ENCODE measurements around the gene SCYL2. TPM values are rescaled to one million over a fixed set of nuclear protein-coding genes. Genes with fewer than 3 reads are reported as not detected.

The SCYL2 gene
- total RNA-seq, 1 experiment from 2014 or later: 49.5 TPM

DNA sequence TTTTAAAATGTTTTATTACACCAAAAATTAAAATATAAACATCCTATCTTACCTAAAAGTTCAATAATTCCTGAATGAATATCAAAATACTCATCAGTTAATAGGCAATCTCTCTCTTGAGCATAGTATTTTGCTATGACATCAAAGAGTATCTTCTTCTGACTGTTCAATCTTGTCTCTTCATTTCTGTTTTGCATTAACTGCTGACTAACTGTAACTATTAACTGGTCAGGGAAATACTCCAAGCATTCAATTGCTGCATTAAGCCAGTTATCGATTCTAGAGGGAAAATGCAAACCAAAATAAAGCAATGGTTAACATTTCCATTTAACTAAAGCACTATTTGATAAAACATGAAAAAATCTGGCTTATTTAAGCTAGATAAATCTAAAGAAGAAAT is 13.5 kb upstream of the SCYL2 start:
- no peaks in the 10 kb centered on the region for H3K27me3 Mint-ChIP-seq (ENCODE audit: insufficient read depth, unreplicated experiment)
- H3K4me1 Mint-ChIP-seq (ENCODE audit: low read depth, unreplicated experiment): peaks cover 18% of the 10 kb centered on the region
- no TSS peak for BruUV-seq (replicated peaks)
- no peaks in the 10 kb centered on the region for H3K27me3 ChIP-seq (replicated peaks; ENCODE audit: control insufficient read depth, insufficient read depth, low read length)
- peaks cover 19% of the 10 kb centered on the region for H3K4me1 ChIP-seq
- no peaks in the 10 kb centered on the region for H3K36me3 ChIP-seq (ENCODE audit: control insufficient read depth, insufficient read depth, low read length)
- no peaks in the 10 kb centered on the region for H3K9me3 Mint-ChIP-seq (ENCODE audit: unreplicated experiment)
- TF ChIP-seq, protein P1, sequence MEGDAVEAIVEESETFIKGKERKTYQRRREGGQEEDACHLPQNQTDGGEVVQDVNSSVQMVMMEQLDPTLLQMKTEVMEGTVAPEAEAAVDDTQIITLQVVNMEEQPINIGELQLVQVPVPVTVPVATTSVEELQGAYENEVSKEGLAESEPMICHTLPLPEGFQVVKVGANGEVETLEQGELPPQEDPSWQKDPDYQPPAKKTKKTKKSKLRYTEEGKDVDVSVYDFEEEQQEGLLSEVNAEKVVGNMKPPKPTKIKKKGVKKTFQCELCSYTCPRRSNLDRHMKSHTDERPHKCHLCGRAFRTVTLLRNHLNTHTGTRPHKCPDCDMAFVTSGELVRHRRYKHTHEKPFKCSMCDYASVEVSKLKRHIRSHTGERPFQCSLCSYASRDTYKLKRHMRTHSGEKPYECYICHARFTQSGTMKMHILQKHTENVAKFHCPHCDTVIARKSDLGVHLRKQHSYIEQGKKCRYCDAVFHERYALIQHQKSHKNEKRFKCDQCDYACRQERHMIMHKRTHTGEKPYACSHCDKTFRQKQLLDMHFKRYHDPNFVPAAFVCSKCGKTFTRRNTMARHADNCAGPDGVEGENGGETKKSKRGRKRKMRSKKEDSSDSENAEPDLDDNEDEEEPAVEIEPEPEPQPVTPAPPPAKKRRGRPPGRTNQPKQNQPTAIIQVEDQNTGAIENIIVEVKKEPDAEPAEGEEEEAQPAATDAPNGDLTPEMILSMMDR (IDR thresholded peaks at IDR 0.05; ENCODE audit: insufficient read depth in 1 of 2, low read depth in 1 of 2, low read length in 1 of 2, severe bottlenecking in 1 of 2, unreplicated experiment in 1 of 2): no peak
- POLR2A ChIA-PET: no interaction called here
- no peaks in the 10 kb centered on the region for H3K9me3 ChIP-seq
- H3K4me3 ChIP-seq (ENCODE audit: low read depth, low read length): no peak overlapping the region
- H3K27ac Mint-ChIP-seq (ENCODE audit: unreplicated experiment): no peak overlapping the region
- CTCF ChIA-PET: no interaction called here
- intact Hi-C loops (cut with micrococcal nuclease; ENCODE audit: unreplicated experiment): loop anchor here (2.0 kb wide), 1 partner anchor 13 kb away; the partner anchor contains the start of genes DEPDC4 and SCYL2
- peaks cover 4% of the 10 kb centered on the region for H3K36me3 Mint-ChIP-seq (ENCODE audit: insufficient read depth, unreplicated experiment)
- H3K4me3 Mint-ChIP-seq (ENCODE audit: unreplicated experiment): no peak overlapping the region
- DNase-seq: no peak

DNA sequence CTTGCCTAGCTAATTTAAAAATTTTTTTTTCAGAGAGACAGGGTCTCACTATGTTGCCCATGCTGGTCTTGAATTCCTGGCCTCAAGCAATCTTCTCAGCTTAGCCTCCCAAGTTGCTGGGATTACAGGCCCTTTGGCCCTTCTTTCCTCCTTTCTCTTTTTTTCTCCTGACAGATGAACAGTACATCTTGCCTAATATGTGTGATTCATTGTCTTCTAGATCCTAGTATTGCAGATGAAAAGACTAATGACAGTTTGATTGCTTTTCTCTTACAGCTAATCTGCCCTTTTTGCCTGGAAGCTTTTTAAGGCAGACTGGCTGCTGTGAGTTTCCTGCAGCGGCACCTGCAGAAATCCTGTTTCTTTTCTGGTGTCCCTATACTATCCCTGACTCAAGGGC is 12.1 kb upstream of the SCYL2 start:
- CTCF ChIA-PET: interaction anchor here (0.7 to 1.3 kb wide), 2 partner anchors 12 to 20 kb away, joined by 3 to 5 read pairs; partner anchors contain the start of genes DEPDC4 and SCYL2
- BruUV-seq (replicated peaks): no TSS peak

DNA sequence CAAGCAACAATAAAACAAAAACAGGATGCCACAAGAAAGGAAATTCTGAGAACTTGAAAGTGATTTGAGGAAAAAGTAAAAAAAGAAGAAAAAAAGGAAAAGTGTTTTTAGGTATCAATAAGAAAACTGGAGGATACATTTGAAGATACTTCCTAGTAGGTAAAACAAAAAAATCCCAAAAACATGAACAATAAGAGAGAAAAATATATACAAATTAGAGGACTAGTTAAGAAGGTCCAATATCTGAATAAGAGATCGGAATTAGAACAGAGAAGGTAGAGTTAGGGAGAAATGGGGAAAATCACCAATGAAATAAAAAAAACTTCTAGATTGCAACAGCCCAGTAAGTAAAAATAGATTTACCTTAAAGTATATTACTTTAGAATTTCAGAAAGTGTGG is 8.8 kb upstream of the SCYL2 start:
- Mint-ChIP-seq H3K9me3 (ENCODE audit: unreplicated experiment) (no peaks in the 10 kb centered on the region), H3K4me3 (ENCODE audit: unreplicated experiment) (no peak overlapping the region), H3K36me3 (ENCODE audit: insufficient read depth, unreplicated experiment) (peaks cover 4% of the 10 kb centered on the region), H3K4me1 (ENCODE audit: low read depth, unreplicated experiment) (peaks cover 18% of the 10 kb centered on the region), H3K27me3 (ENCODE audit: insufficient read depth, unreplicated experiment) (no peaks in the 10 kb centered on the region), H3K27ac (ENCODE audit: unreplicated experiment) (no peak overlapping the region)
- H3K4me1 ChIP-seq: peaks cover 9% of the 10 kb centered on the region
- no peaks in the 10 kb centered on the region for H3K9me3 ChIP-seq
- intact Hi-C loops (cut with micrococcal nuclease; ENCODE audit: unreplicated experiment): no loop called here
- CTCF ChIA-PET: no interaction called here
- no TSS peak for BruUV-seq (replicated peaks)
- TF ChIP-seq, protein P1 (IDR thresholded peaks at IDR 0.05; ENCODE audit: insufficient read depth in 1 of 2, low read depth in 1 of 2, low read length in 1 of 2, severe bottlenecking in 1 of 2, unreplicated experiment in 1 of 2): no peak
- no peaks in the 10 kb centered on the region for H3K27me3 ChIP-seq (replicated peaks; ENCODE audit: control insufficient read depth, insufficient read depth, low read length)
- H3K36me3 ChIP-seq (ENCODE audit: control insufficient read depth, insufficient read depth, low read length): no peaks in the 10 kb centered on the region
- no peak for DNase-seq
- no peak overlapping the region for H3K4me3 ChIP-seq (ENCODE audit: low read depth, low read length)
- POLR2A ChIA-PET: no interaction called here

More for the DNA sequence above, 12.1 kb upstream of the SCYL2 start:
- Histone ChIP-seq H3K36me3 (ENCODE audit: control insufficient read depth, insufficient read depth, low read length) (no peaks in the 10 kb centered on the region), H3K27me3 (replicated peaks; ENCODE audit: control insufficient read depth, insufficient read depth, low read length) (no peaks in the 10 kb centered on the region), H3K9me3 (no peaks in the 10 kb centered on the region), H3K4me3 (ENCODE audit: low read depth, low read length) (no peak overlapping the region), H3K4me1 (peaks cover 19% of the 10 kb centered on the region)
- no peak for DNase-seq
- peak overlapping the region; percentile 4 for H3K27ac Mint-ChIP-seq (ENCODE audit: unreplicated experiment)
- TF ChIP-seq, protein P1 (IDR thresholded peaks at IDR 0.05; ENCODE audit: insufficient read depth in 1 of 2, low read depth in 1 of 2, low read length in 1 of 2, severe bottlenecking in 1 of 2, unreplicated experiment in 1 of 2): no peak
- H3K9me3 Mint-ChIP-seq (ENCODE audit: unreplicated experiment): no peaks in the 10 kb centered on the region
- peaks cover 18% of the 10 kb centered on the region for H3K4me1 Mint-ChIP-seq (ENCODE audit: low read depth, unreplicated experiment)
- H3K27me3 Mint-ChIP-seq (ENCODE audit: insufficient read depth, unreplicated experiment): no peaks in the 10 kb centered on the region
- peaks cover 4% of the 10 kb centered on the region for H3K36me3 Mint-ChIP-seq (ENCODE audit: insufficient read depth, unreplicated experiment)
- intact Hi-C loops (cut with micrococcal nuclease; ENCODE audit: unreplicated experiment): no loop called here
- POLR2A ChIA-PET: interaction anchor here (0.6 kb wide), 1 partner anchor 12 kb away, joined by 8 read pairs; the partner anchor contains the start of genes DEPDC4 and SCYL2
- H3K4me3 Mint-ChIP-seq (ENCODE audit: unreplicated experiment): no peak overlapping the region

Data from Caco-2 (cell line).